HCT116 (cell line): ENCODE data around the gene RPS14. TPM values are rescaled to one million over a fixed set of nuclear protein-coding genes. Genes with fewer than 3 reads are reported as not detected.

Experiments
- ATAC-seq: fragments of 200-7000 bp; cut with Tn5 transposase; 2 replicates; pipeline ENCODE4 v1.9.1; 2020; ENCODE audit warnings: mild to moderate bottlenecking, moderate library complexity
- BruUV-seq: library from RNA; stranded (reverse); fragments of 400-500 nt; replicated peaks from 2 replicates; lab custom pipeline; 2021; lab: Mats Ljungman, UMichigan
- CTCF ChIA-PET: fragments of 300-600 bp; sonication (Branson Sonifier 250); formaldehyde crosslinking; loops from one replicate; lab custom pipeline; 2021; ENCODE audit warnings: antibody characterized with exemption; lab: Charles Lee
- POLR2A ChIA-PET: fragments of 300-600, 350-600 bp; sonication (Branson Sonifier 250); formaldehyde crosslinking; loops from one replicate; lab custom pipeline; 2021; ENCODE audit warnings: antibody characterized with exemption; lab: Charles Lee
- RAD21 ChIA-PET, 2 experiments: fragments of 300-600 bp; sonication (Branson Sonifier 250); formaldehyde crosslinking; loops; one replicate each; lab custom pipeline; 2023; ENCODE audit warnings: low total read pairs in 2 of 2; ENCODE audit not compliant: uncharacterized antibody in 2 of 2, unreplicated experiment in 2 of 2, low non-redundant PET in 1 of 2; lab: Charles Lee
- DNase-seq: peaks from one replicate; pipeline ENCODE4 v3.0.0-alpha.2; 2010; ENCODE audit warnings: low read depth, low spot score
- H2AFZ ChIP-seq: fragments of 200-600 bp; shearing (Covaris generic), sonication (generic); 2 replicates; pipeline ENCODE4 v1.6.1; 2017; ENCODE audit warnings: low read depth, mixed run types, mixed read lengths, antibody characterized with exemption, low read length; ENCODE audit not compliant: poor library complexity, severe bottlenecking
- H3K27ac ChIP-seq: 2 replicates; pipeline ENCODE4 v1.5.1; 2012; ENCODE audit warnings: low read depth, low read length
- H3K27me3 ChIP-seq: fragments of 200-600 bp; sonication (generic); 2 replicates; pipeline ENCODE4 v1.6.1; 2016; ENCODE audit warnings: mixed run types, low read length, mixed read lengths; ENCODE audit not compliant: insufficient read depth
- H3K36me3 ChIP-seq, 2 experiments: fragments of 200-500 bp in 1 of 2; fragments of 200-600 bp in 1 of 2; sonication (Bioruptor generic) in 1 of 2; sonication (generic) in 1 of 2; 2 replicates each; pipeline versions ENCODE4 v1.5.1 to v1.6.1; 2014 to 2016; ENCODE audit warnings: low read length in 2 of 2, inconsistent platforms in 1 of 2, mixed read lengths in 1 of 2, mixed run types in 1 of 2; ENCODE audit not compliant: insufficient read depth in 2 of 2, control insufficient read depth in 1 of 2
- H3K4me1 ChIP-seq, 2 experiments: fragments of 200-600 bp in 1 of 2; sonication (generic) in 1 of 2; 2 replicates each; pipeline versions ENCODE4 v1.5.1 to v1.6.1; 2012 to 2017; ENCODE audit warnings: low read length in 2 of 2, inconsistent platforms in 1 of 2, mild to moderate bottlenecking in 1 of 2, mixed read lengths in 1 of 2, mixed run types in 1 of 2, moderate library complexity in 1 of 2; ENCODE audit not compliant: insufficient read depth in 2 of 2, control insufficient read depth in 1 of 2
- H3K4me2 ChIP-seq: fragments of 200-600 bp; sonication (generic); 2 replicates; pipeline ENCODE4 v1.6.1; 2017; ENCODE audit warnings: mixed run types, low read length, mixed read lengths
- H3K4me3 ChIP-seq, 2 experiments: fragments of 200-600 bp in 1 of 2; sonication (generic) in 1 of 2; replicated peaks in 1 of 2; 2 replicates each; pipeline ENCODE4 v1.5.1; 2011 to 2016; ENCODE audit warnings: low read length in 2 of 2, control low read depth in 1 of 2, low read depth in 1 of 2, mild to moderate bottlenecking in 1 of 2, mixed read lengths in 1 of 2, mixed run types in 1 of 2
- H3K79me2 ChIP-seq: fragments of 200-600 bp; sonication (generic); 2 replicates; pipeline ENCODE4 v1.6.1; 2017; ENCODE audit warnings: mild to moderate bottlenecking, mixed run types, low read length, moderate library complexity, mixed read lengths; ENCODE audit not compliant: insufficient read depth
- H3K9ac ChIP-seq: fragments of 200-600 bp; sonication (generic); 2 replicates; pipeline ENCODE4 v1.6.1; 2016; ENCODE audit warnings: low read length, mixed read lengths
- H3K9me2 ChIP-seq: fragments of 200-600 bp; sonication (generic), shearing (Covaris generic); 2 replicates; pipeline ENCODE4 v1.6.1; 2017; ENCODE audit warnings: mixed run types, mild to moderate bottlenecking, moderate library complexity; ENCODE audit not compliant: insufficient read depth
- H3K9me3 ChIP-seq, 2 experiments: fragments of 200-500 bp in 1 of 2; fragments of 200-600 bp in 1 of 2; sonication (Bioruptor generic) in 1 of 2; sonication (generic) in 1 of 2; 2 replicates each; pipeline ENCODE4 v1.6.1; 2014 to 2017; ENCODE audit warnings: low read length in 2 of 2, mixed read lengths in 2 of 2, inconsistent platforms in 1 of 2, low read depth in 1 of 2, mild to moderate bottlenecking in 1 of 2, mixed run types in 1 of 2, moderate library complexity in 1 of 2; ENCODE audit not compliant: control insufficient read depth in 1 of 2, insufficient read depth in 1 of 2
- H4K20me1 ChIP-seq: fragments of 200-600 bp; sonication (generic), shearing (Covaris generic); 2 replicates; pipeline ENCODE4 v1.6.1; 2017; ENCODE audit warnings: mixed run types, mild to moderate bottlenecking, moderate library complexity; ENCODE audit not compliant: insufficient read depth
- EGR1 ChIP-seq: IDR thresholded peaks from 2 replicates; pipeline ENCODE4 v1.6.1; 2012; ENCODE audit warnings: low read depth
- ELF1 ChIP-seq: IDR thresholded peaks from 2 replicates; pipeline ENCODE4 v1.6.1; 2012; ENCODE audit warnings: low read depth, borderline replicate concordance
- EZH2phosphoT487 ChIP-seq: fragments of 200-600 bp; IDR thresholded peaks from 2 replicates; pipeline ENCODE4 v1.6.1; 2018; ENCODE audit warnings: antibody characterized with exemption, borderline replicate concordance
- FOSL1 ChIP-seq: IDR thresholded peaks from 2 replicates; pipeline ENCODE4 v1.6.1; 2012; ENCODE audit warnings: low read depth
- RAD21 ChIP-seq: IDR thresholded peaks from 2 replicates; pipeline ENCODE4 v1.6.1; 2012; ENCODE audit warnings: low read depth, mild to moderate bottlenecking
- SP1 ChIP-seq: IDR thresholded peaks from 2 replicates; pipeline ENCODE4 v1.6.1; 2012; ENCODE audit warnings: low read depth
- SRF ChIP-seq: IDR thresholded peaks from 2 replicates; pipeline ENCODE4 v1.6.1; 2012; ENCODE audit warnings: low read depth
- TCF7L2 ChIP-seq: IDR thresholded peaks from 2 replicates; pipeline ENCODE4 v1.7.0; 2011; ENCODE audit warnings: borderline replicate concordance, inconsistent platforms; ENCODE audit not compliant: insufficient read depth, insufficient read length; ENCODE audit errors: extremely low read depth
- YY1 ChIP-seq: IDR thresholded peaks from 2 replicates; pipeline ENCODE4 v1.6.1; 2011; ENCODE audit warnings: low read length, low read depth, moderate library complexity, mild to moderate bottlenecking; ENCODE audit not compliant: insufficient replicate concordance; ENCODE audit errors: extremely low read depth
- intact Hi-C: fragments of 100-400 bp; cut with micrococcal nuclease; formaldehyde crosslinking; loops from 2 replicates; pipeline ENCODE4 v1.10.0; 2022
- total RNA-seq: library from RNA; stranded (reverse); gene quantifications from one replicate; pipeline ENCODE4 v1.2.1, GENCODE V29; 2021; ENCODE audit not compliant: unreplicated experiment
- TF ChIP-seq, protein P1 (sequence below), 3 experiments: fragments of 200-600 bp in 1 of 3; sonication (generic) in 1 of 3; IDR thresholded peaks in 2 of 3; conservative IDR thresholded peaks in 1 of 3; 2 replicates each; pipeline ENCODE4 v1.5.1; 2012 to 2017; ENCODE audit warnings: low read depth in 2 of 3, low read length in 2 of 3, antibody characterized with exemption in 1 of 3, borderline replicate concordance in 1 of 3, control low read depth in 1 of 3, mild to moderate bottlenecking in 1 of 3, mixed read lengths in 1 of 3, mixed run types in 1 of 3, moderate library complexity in 1 of 3; ENCODE audit not compliant: insufficient read depth in 1 of 3

The RPS14 gene
- total RNA-seq, 1 experiment from 2014 or later = 2,557 TPM

DNA sequence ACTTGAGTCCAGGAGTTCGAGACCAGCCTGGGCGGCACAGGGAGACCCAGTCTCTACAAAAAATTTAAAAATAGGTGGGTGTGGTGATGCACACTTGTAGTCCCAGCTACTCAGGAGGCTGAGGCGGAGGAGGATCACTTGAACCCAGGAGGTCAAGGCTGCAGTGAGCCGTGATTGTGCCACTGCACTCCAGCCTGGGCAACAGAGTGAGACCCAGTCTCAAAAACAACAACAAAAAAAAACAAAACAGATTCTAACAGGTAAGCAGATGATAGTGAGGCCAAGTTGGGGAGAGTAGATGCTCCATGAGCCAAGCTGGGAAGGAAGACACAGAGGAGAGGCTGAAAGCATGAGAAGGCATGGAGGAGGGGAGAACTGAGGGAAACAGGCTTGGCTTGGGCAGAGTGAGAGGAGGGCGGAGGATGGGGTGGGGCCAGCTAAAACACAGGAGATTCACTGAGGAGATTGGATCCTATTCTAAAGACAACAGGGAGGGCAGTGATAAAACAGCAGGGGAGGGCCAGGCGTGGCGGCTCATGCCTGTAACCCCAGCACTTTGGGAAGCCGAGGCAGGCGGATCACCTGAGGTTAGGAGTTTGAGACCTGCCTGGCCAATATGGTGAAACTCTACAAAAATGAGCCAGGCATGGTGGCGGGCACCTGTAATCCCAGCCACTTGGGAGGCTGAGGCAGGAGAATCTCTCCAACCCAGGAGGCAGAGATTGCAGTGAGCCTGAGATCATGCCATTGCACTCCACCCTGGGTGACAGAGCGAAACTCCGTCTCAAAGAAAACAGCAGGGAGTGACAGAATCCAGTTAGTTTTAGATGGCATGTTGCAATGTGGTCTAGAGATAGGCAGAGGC, 8.4 kb downstream of the RPS14 start:
- Histone ChIP-seq H3K9ac (no peak overlapping the region; the same call in 1 of the 2 replicates), H3K4me2 (peak overlapping the region; percentile 17; the same call in 1 of the 2 replicates)

More for the DNA sequence above, 8.4 kb downstream of the RPS14 start:
- DNase-seq (no peak), ATAC-seq (peak; percentile 53)
- TF ChIP-seq, protein P1, sequence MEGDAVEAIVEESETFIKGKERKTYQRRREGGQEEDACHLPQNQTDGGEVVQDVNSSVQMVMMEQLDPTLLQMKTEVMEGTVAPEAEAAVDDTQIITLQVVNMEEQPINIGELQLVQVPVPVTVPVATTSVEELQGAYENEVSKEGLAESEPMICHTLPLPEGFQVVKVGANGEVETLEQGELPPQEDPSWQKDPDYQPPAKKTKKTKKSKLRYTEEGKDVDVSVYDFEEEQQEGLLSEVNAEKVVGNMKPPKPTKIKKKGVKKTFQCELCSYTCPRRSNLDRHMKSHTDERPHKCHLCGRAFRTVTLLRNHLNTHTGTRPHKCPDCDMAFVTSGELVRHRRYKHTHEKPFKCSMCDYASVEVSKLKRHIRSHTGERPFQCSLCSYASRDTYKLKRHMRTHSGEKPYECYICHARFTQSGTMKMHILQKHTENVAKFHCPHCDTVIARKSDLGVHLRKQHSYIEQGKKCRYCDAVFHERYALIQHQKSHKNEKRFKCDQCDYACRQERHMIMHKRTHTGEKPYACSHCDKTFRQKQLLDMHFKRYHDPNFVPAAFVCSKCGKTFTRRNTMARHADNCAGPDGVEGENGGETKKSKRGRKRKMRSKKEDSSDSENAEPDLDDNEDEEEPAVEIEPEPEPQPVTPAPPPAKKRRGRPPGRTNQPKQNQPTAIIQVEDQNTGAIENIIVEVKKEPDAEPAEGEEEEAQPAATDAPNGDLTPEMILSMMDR (IDR thresholded peaks at IDR 0.05 in 2 of 3, conservative IDR thresholded peaks at IDR 0.05 in 1 of 3; ENCODE audit: borderline replicate concordance in 1 of 3, insufficient read depth in 1 of 3, low read depth in 2 of 3, low read length in 2 of 3) = no peak
- TF ChIP-seq SP1 (no peak), FOSL1 (no peak), RAD21 (no peak), YY1 (no peak), TCF7L2 (no peak), EGR1 (no peak), SRF (no peak), ELF1 (no peak), EZH2phosphoT487 (no peak)
- ChIA-PET CTCF (no interaction called here), RAD21 (no interaction called here), POLR2A (no interaction called here)
- intact Hi-C loops = no loop called here
- H3K9me3 ChIP-seq = no peaks in the 10 kb centered on the region
- BruUV-seq = no TSS peak
- H4K20me1 ChIP-seq = peaks cover 11% of the 10 kb centered on the region; the same call in 1 of the 2 replicates
- no peak overlapping the region for H2AFZ ChIP-seq
- H3K36me3 ChIP-seq = peaks cover 20 to 33% of the 10 kb centered on the region in 2 experiments
- H3K4me3 ChIP-seq = no peak overlapping the region
- H3K4me1 ChIP-seq = peaks cover 3 to 21% of the 10 kb centered on the region in 2 experiments; a peak in 3 of 4 replicates
- peak overlapping the region; percentile 26; the same call in 1 of the 2 replicates for H3K27ac ChIP-seq
- no peaks in the 10 kb centered on the region for H3K27me3 ChIP-seq
- H3K9me2 ChIP-seq = no peaks in the 10 kb centered on the region
- H3K79me2 ChIP-seq = peaks cover 17% of the 10 kb centered on the region
